GM19240 (cell line): ENCODE measurements around the gene CIART.
"Not testable (repeated sequence)": the region's sequence is repeated elsewhere in the genome, so short reads cannot be mapped to it uniquely, and the experiment has no call there.

Experiments
- DNase-seq: peaks from one replicate; pipeline ENCODE4 v3.0.0; 2011; ENCODE audit warnings: low spot score; ENCODE audit not compliant: insufficient read length

CIART gene

GRCh38 chr1:150308585-150308984, 26.2 kb downstream of the CIART start:
- DNase-seq = not testable (repeated sequence)

GRCh38 chr1:150309758-150310508, 27.6 kb downstream of the CIART start:
- DNase-seq = no peak

GRCh38 chr1:150311762-150312161, 29.4 kb downstream of the CIART start:
- no peak for DNase-seq

GRCh38 chr1:150314691-150315090, 32.3 kb downstream of the CIART start:
- DNase-seq = not testable (repeated sequence)

GRCh38 chr1:150320667-150320978, 38.3 kb downstream of the CIART start:
- DNase-seq = no peak

- DNase-seq = no peak
These were observed 39.4 kb downstream of the CIART start for GRCh38 chr1:150321826-150322166.

- DNase-seq = no peak
These were observed 40.0 kb downstream of the CIART start for GRCh38 chr1:150322310-150322709.

GRCh38 chr1:150332651-150333290, 50.4 kb downstream of the CIART start:
- DNase-seq = no peak
